Activated CD4-positive, alpha-beta T cell treated with anti-CD3 and anti-CD28 coated beads, Interleukin-2, amount 50 U/mL, for 1 hour (primary cell): ENCODE results near the gene MYT1.
A peak's percentile ranks its signal among the peaks of the same experiment; 100 is the strongest.

Experiments used
- DNase-seq: peaks from one replicate; pipeline ENCODE4 v3.0.0-alpha.2; 2020

MYT1 gene

DNA sequence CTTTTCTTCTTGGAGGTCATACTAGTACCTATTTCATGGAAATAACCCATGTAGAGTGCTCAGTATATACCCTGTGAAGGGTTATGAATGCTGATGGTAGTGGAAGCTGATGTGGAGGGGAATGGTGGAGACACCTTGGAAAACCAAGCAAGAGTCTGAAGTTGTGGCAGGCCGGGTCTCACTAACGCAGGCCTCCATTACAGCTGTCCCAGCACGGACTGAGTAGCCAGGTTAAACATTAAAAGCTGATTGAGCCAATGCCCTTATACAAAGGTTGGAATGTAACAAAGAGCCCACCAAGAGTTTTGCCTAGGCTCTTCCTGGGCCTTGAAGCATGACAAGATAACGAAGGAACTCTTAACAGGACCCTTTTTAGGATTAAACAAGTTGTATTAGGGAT, 89.2 kb downstream of the MYT1 start:
- DNase-seq = no peak

DNA sequence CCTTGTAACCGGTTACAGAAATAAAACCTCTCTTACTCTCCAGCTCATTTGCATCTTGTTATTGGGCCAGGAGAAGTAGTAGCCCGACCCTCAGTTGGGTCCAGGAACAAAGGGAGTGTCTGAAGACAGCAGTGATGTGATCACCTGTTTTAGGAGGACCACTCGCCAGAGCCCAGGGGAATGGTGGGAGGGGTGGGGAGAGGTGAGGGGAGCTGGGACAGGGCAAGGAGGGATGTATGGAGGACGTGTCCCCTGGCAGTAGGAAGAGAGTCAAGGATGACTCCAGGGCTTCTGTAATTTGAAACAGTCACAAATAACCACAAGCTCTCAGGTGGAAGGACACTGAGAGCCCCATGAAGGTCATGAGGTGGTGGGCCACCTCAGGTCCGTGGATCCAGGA, 89.9 kb downstream of the MYT1 start:
- no peak for DNase-seq

DNA sequence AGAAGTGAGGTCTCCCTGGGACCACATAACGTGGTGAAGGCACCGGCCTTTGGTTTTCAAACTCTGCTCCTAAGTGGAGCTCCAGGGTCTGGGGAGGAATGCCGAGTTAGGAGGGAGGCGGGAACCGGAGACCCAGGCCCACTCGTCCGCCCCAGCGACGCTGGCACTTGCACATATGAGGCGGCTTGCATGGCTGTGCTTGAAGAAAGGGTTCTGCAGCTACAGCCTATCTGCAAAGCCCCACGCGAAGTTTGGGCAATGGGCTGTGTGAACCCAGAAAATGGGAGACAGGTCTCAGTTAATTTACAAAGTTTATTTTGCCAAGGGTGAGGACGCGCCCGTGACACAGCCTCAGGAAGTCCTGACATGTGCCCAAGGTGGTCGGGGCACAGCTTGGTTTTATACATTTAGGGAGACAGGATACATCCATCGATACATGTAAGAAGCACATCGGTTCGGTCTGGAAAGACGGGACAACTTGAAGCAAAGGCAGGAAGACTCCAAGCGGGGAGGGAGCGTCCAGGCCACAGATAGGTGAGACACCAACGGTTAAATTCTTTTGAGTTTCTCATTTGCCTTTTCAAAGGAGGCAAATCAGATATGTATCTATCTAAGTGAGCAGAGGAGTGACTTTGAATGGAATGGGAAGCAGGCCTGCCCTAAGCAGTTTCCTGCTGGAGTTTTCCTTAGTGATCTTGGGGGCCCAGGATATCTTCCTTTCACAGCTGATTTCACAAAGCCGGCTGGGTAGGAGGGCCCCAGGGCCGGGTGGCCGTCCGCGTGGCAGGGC, 90.5 kb downstream of the MYT1 start:
- no peak for DNase-seq

DNA sequence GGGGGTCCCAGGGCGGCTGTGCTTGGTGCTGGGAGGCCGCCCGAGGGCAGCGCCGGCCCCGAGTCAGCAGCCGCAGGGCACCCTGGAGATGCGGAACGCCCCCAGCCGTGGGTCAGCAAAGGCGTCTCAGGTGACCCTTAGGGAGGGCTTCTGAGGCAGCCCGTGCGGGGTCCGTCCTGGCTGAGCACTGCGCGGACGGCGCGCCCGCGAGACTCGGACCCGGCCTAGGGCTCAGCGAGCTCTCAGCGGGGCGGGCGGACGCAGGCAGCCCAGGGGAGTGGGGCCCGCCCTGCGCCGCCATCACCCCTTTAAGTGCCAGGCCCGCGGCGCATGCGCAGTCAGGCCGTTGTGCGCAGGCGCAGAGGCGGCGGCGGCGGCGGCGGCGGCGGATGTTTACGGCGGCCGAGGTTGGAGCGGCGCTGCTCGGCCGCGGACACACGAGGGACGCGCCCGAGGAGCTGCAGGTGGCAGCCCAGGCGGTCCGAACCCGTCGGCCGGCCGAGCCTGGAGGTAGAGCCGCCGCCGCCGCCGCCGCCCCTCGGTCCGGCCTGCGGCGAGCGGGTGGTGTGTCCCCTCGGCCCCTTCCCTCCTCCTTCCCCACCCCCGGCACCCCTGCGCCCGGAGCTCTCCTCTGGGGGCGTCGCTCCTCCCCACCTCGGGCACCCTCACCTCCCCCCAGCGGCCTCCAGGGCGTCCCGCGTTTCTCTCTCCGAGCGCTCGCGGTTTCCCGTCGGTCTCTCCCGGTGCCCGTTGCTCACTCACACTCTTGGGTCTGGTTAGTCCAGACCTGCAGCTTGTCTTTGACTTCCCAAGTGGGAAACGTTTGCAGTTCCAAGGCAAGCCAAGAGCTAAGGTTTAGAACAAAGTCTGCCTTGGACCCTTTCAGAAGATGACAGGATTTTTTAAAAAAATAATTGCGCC, 91.4 kb downstream of the MYT1 start, which contains the start of gene PCMTD2:
Gene PCMTD2, plus strand, starts transcription at position 388 of the 921 bp plus-strand sequence. CDS start 4,218 bp downstream, outside the sequence.
- peak; percentile 79 for DNase-seq

DNA sequence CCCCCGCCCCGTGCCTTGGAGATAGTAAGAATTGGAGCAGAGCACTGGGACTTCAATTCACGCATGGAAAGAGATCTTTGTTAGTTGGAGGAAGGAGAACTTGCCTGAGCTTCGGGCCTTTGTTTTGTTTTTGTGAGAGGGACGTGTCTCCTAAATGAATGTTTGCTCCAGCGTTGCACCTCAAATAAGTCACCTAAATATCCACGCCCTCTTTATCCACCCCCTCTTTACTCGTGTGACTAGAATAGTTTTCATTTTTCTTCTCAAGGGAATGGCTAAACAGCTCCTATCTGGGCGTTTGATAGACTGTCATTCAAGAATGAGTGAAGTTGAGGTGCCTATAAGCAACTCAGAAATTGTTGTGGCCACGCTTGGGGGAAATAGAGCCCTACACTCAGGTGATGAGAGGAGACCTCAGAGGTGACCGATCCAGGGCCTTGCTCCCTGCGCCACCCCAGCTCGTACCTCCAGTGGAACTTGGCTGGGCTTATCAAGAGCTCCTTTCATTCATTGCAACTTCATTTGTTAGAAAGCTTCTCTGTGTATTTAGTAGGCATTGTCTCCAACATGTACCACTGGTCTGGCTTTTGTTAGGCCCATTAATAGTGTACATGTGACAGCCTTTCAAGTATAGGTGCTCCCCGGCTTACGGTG, 92.2 kb downstream of the MYT1 start:
- no peak for DNase-seq

DNA sequence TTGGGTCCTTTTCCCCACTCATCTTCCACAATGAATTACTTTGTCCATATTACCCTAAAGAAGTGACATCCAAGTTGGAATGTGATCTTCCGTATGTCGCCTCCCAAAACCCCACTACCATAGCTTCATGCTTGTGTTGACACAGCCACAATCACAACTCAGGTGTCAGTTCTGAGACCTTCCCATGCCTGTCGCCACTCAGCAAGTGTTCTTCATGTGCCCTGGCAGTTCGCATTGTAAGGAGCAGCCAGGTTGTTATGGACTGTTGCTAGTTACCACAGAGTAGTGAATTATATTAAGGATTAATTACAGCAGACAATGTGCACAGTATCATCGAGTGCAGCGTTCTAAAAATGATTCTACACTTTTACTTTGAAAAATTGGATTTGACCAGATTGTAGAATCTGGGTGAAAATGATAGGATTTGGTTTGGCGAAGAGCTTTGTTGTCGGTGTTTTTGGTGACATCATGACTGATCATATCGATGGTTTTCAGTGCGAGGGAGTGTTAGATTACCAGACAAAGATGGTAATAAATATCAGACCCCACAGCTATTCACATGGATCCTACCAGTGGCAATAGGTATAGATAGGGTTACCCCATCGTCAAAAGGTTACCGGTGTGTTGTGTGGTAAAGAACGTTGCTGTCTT, 93.0 kb downstream of the MYT1 start:
- DNase-seq = no peak

DNA sequence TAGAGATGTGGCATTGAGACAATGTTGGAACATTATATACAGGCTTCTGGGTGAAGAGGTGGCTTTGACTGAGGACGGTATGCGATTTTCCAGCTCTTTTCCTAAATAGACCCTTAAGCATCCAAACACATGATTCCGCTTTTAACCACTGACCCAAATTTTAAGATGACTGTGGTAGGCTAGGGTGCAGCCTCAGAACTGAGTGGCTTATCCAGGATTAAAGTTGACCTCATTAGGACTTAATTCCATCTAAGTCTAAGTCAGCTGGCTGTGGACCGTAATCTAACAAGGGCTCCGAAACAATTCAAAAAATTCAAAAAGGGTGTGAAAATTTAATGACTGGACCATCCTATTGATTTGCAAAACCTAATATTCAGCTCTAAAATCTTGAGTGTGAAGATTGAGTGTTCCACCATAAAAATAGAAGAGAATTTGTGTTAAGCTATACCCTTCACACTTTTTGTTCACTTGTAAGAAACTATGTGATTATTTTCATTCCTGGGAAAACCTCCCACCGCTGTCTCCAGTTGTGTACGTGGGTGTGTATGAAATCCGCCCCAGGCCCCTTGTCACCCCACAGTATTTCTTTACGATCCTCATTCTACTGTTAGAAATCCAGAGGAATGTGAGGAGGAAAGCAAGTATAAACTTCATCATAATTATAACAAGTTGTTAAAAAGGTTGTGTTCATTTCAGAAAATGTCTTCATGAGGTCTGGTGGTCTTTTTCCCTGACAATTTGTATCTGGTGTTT, 94.0 kb downstream of the MYT1 start:
- DNase-seq = no peak

DNA sequence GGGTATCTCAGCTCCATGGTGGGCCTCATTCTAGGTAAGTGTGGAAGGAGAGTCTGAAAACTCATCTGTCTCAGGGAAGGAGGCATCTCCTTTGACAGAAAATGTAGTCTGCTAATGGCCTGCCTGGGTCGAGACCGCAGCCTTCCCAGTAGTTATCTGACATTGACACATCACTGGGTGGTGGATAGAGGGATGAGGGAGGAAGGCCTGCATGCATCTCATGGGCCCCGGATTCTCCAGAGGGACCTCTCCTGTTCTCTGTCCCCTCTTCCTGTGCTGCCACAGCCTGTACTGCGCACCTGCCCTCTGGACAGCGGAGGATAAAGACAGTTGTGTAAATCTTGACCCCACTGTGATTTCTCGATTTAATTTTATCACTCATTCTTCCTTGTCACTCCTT, 96.0 kb downstream of the MYT1 start:
- no peak for DNase-seq

DNA sequence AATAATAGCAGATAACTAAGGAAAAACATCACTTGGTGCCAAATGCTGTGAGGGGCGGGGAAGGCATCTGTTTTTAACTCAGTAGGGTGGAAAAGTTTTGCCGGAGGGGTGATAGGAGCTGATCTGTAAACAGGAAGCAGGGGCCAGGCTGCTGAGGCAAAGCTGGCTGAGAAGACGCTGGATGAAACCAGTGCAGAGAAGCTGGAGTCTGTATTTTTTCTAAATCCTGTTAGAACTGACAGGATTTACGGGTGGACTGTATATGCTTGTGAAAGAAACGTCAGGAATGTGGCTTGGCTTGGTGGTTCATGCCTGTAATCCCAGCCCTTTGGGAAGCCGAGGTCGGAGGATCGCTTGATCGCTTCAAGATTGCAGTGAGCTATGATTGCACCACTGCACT, 96.9 kb downstream of the MYT1 start:
- no peak for DNase-seq

DNA sequence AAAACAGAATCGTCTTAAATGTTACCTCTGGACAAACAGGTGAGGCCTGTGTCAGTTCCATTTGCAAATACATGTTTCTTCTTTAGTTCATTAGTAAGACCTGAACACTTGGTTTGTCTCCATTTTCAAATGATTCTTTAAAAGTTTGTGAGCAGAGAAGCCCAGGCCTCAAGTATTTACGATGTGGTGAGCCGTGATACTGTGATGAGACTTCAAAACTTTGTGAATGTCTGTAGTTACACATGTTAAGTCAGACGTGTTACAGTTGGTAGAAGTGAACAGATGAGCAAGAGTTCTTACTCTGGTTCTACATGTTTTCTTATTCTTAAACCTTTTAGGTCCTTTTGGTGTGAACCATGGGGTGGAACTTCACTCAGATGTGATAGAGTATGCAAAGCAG, 99.8 kb downstream of the MYT1 start:
- no peak for DNase-seq

DNA sequence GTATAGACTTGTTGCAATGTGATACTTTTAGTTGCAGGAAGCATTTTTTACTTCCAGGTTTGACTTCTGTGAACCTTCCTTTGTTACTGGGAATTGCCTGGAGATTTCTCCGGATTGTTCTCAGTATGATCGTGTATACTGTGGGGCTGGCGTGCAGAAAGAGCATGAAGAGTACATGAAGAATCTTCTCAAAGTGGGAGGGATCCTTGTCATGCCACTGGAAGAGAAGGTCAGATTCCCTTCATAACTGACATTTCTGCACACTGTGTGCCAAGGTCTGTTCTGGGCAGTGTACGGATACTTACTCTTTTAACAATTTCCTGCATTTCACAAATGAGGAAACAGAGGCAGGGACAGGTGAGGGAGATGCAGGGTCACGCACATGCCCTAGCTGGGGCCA, 100.9 kb downstream of the MYT1 start:
- no peak for DNase-seq

DNA sequence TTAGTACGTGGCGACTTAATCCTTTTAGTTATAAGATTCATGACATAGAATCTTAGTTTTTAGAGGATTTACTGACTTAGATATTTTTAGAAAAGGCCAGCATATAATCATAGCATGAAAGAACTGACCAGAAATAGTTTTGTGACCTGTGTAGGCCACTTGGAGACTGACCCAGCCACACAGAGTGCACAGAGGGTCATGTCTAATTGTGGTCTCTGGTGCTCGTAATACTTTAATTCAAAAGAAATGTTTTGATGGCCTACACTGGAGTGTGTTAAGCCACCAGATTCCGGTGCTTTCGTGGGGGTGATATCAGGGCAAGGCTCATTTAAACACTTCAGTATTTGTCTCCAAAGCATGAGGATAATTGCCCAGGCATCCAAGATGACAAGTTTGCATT, 102.7 kb downstream of the MYT1 start:
- DNase-seq = no peak

DNA sequence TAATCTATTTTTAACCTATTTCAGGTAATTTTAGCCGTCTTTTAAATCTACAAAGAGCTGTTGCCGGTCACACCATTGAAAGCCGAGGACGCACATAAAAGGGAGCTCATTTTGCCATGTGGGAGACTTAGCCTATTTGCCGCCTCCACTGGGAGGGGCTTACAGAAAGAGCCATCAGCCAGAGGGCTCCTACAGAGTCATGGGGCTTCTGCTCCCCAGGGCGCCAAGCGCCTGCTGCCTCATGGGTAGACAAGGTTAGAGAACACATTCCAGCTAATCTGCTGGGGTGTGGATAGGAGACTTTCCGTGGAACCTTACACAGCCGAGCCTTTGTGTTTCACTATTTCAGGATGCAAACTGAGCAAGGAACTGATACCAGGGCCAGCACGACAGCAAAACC, 103.9 kb downstream of the MYT1 start:
- no peak for DNase-seq

DNA sequence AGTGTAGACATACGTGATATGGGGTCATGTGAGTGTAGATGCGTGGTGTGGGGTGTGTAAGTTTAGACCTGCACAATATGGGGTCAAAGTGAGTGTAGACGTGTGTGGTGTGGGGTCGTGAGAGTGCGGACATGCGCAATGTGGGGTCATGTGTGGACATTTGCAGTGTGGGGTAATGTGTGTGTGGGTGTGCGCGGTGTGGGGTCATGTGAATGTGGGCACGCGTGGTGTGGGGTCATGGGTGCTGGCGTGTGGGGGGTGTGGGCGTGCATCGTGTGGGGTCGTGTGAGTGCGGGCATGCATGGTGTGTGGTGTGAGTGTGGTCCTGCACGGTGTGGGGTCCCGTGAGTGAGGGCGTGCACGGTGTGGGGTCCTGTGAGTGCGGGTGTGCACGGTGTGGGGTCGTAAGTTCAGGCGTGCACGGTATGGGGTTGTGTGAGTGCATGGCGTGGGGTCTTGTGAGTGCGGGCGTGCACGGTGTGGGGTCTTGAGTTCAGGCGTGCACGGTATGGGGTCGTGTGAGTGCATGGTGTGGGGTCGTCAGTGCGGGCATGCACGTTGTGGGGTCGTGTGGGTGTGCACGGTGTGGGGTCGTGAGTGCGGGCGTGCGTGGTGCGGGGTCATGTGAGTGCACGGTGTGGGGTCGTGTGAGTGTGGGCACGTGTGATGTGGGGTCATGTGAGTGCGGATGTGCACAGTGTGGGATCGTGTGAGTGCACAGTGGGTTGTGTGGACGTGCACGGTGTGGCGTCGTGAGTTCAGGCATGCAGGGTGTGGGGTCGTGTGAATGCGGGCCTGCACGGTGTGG, 105.6 kb downstream of the MYT1 start:
- no peak for DNase-seq

DNA sequence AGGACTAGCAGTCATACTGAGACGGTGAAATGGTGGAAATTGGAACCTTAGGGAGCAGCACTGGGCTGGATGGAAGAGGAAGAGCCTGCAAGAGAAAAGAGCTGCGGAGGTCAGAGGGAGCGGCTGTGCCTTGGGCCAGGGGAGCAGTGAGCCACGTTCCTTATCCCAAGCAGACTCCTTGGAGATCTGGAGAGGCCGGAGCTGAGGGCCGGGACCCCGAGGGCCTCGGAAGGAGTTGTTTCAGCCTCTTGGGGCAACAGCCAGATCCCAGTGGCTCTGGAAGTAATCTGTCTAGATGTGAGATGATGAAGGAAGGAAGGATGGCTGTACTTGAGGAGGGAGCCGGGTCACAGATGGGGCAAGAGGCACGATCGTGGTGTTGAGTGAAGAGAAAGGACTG, 107.4 kb downstream of the MYT1 start:
- DNase-seq = no peak

DNA sequence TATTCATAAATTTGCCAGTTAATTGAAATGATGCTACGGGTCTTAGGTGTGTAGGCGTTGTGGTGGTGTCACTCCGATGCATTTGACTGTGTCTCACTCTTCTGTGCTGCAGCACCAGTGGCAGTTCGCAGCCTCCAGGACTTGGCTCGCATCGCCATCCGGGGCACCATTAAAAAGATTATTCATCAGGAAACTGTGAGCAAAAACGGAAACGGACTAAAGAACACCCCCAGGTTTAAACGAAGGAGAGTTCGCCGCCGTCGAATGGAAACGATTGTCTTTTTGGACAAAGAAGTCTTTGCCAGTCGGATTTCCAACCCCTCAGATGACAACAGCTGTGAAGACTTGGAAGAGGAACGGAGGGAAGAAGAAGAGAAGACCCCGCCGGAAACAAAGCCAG, 108.9 kb downstream of the MYT1 start:
- no peak for DNase-seq

DNA sequence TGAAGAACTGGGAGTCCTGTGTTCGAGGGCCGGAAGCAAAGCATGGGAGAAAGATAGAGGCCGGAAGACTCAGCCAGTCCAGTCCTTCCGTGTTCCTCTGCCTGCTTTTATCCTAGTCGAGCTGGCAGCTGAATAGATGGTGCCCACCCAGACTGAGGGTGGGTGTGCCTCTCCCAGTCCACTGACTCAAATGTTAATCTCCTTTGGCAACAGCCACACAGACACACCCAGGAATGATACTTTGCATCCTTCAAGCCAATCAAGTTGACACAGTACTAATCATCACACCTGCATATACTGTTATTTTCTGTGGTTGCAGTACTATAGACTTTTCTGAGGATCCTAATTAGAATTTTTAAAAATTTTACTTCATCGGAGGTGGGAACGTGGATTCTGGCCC, 112.6 kb downstream of the MYT1 start:
- DNase-seq = no peak

DNA sequence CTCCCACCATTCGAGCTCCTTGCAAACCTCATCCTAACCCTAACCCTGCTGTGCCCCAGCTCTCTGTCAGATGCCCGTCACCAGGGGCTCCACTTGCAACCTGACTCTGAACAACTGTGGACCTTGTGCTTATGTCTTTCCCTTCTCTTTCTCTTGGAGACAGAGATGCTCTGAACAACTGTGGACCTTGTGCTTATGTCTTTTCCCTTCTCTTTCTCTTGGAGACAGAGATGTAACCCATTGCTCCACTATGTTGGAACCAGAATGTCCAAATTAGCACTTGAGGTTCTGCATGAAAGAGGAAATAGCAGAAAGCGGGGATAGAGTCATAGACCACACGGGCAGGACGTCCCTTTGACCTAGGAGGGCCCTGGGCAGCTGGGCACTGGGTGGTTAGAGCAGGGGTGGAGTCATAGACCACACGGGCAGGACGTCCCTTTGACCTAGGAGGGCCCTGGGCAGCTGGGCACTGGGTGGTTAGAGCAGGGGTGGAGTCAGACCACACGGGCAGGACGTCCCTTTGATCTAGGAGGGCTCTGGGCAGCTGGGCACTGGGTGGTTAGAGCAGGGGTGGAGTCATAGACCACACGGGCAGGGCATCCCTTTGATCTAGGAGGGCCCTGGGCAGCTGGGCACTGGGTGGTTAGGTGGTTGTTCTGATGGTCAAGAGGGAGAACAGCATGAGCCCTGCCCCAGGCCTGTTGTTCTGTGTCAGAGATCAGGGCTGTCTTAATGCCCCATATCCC, 113.5 kb downstream of the MYT1 start:
- no peak for DNase-seq

DNA sequence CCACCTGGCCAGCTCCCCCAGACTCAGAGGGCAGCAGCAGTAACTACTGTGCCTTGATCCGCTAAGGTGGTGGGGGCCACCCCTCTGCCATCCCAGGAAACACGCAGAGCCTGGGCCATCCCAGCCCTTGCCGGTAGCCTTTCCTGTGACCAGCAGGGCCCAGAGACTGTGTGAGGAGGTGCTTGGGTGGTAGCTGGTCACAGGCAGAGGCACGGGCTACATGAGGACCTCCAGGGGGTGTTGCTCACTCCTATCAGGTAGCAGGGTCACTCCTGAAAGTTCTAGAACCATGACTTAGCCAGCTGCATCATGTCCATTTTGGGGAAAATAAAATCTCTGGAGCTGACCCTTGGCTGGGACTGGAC, 114.0 kb downstream of the MYT1 start:
- no peak for DNase-seq

DNA sequence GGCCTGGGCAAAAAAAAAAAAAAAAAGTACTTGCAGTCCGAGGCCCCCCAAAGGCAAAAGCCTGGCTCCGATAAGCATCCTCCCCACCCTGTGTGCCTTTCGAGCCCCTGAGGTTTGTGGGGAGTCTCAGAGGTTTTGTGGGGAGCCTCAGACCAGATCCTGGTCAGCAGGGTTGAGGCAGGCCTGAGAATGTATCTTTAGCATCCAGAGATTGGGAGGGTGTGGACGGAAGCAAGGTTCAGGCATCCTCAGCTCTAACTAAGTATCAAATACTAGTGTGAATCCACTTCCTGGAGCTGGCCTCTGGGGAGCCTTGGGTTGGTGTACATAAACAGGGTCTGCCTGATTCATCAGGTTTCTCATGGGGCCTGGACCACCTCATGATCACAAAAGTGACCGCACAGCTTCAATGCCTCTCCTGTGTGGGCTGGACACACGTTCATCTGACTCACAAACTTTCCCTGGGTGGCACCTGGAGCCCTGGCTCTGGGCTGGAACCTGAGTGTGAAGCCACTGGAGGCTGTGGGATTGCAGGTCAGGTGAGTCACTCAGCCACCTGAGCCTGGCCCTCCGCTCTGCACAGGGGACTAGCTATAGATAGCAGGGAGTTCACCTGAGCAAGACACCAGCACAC, 115.7 kb downstream of the MYT1 start:
- DNase-seq = no peak
